DND-41 (cell line): ENCODE measurements around the gene IQGAP2.

Experiments
- ATAC-seq: fragments of 200-7000 bp; cut with Tn5 transposase; 3 replicates; pipeline ENCODE4 v1.9.1; 2021; ENCODE audit warnings: low read depth; ENCODE audit not compliant: insufficient read depth
- DNase-seq: peaks from one replicate; pipeline ENCODE4 v3.0.0-alpha.2; 2020
- H2AFZ ChIP-seq: 2 replicates; pipeline ENCODE4 v1.6.0; 2012; ENCODE audit warnings: low read depth, low read length
- H3K27ac ChIP-seq: 2 replicates; pipeline ENCODE4 v1.5.1; 2012; ENCODE audit warnings: low read length, inconsistent platforms
- H3K27me3 ChIP-seq: fragments of 200-600 bp; sonication (generic); 2 replicates; pipeline ENCODE4 v1.6.0; 2012; ENCODE audit warnings: low read length, mild to moderate bottlenecking, inconsistent platforms; ENCODE audit not compliant: insufficient read depth, poor library complexity
- H3K36me3 ChIP-seq: 2 replicates; pipeline ENCODE4 v1.5.1; 2012; ENCODE audit warnings: low read length, inconsistent platforms; ENCODE audit not compliant: insufficient read depth
- H3K4me1 ChIP-seq: 2 replicates; pipeline ENCODE4 v1.5.1; 2012; ENCODE audit warnings: mild to moderate bottlenecking, low read length; ENCODE audit not compliant: insufficient read depth
- H3K4me2 ChIP-seq: 2 replicates; pipeline ENCODE4 v1.6.0; 2012; ENCODE audit warnings: mild to moderate bottlenecking, moderate library complexity, low read length, inconsistent platforms; ENCODE audit not compliant: insufficient read depth
- H3K4me3 ChIP-seq, 2 experiments: fragments of 200-600 bp in 1 of 2; shearing (Covaris generic) in 1 of 2; 2 replicates each; pipeline ENCODE4 v1.5.1; 2012 to 2016; ENCODE audit warnings: inconsistent platforms in 2 of 2, low read length in 2 of 2, mild to moderate bottlenecking in 2 of 2, low read depth in 1 of 2, moderate library complexity in 1 of 2
- H3K79me2 ChIP-seq: 2 replicates; pipeline ENCODE4 v1.6.0; 2012; ENCODE audit warnings: low read length, inconsistent platforms; ENCODE audit not compliant: insufficient read depth
- H3K9ac ChIP-seq: 2 replicates; pipeline ENCODE4 v1.6.0; 2012; ENCODE audit warnings: low read depth, mild to moderate bottlenecking, inconsistent platforms, low read length, moderate library complexity
- H3K9me3 ChIP-seq: 2 replicates; pipeline ENCODE4 v1.5.1; 2012; ENCODE audit warnings: low read length, moderate library complexity, mild to moderate bottlenecking, inconsistent platforms; ENCODE audit not compliant: insufficient read depth, severe bottlenecking
- H4K20me1 ChIP-seq: 2 replicates; pipeline ENCODE4 v1.6.0; 2012; ENCODE audit warnings: low read length; ENCODE audit not compliant: insufficient read depth
- EZH2 ChIP-seq: IDR thresholded peaks from 3 replicates; pipeline ENCODE4 v1.6.1; 2012; ENCODE audit warnings: borderline replicate concordance, low read depth, mild to moderate bottlenecking, moderate library complexity, low read length, inconsistent platforms; ENCODE audit not compliant: severe bottlenecking
- TF ChIP-seq, protein P1 (sequence below): IDR thresholded peaks from 2 replicates; pipeline ENCODE4 v1.5.1; 2012; ENCODE audit warnings: borderline replicate concordance, low read length, moderate library complexity, mild to moderate bottlenecking; ENCODE audit not compliant: poor library complexity, severe bottlenecking; ENCODE audit errors: extremely low read depth

Gene IQGAP2

GRCh38 chr5:76439929-76440328 lies 36.8 kb downstream of the IQGAP2 start:
- no peak for DNase-seq
- H4K20me1 ChIP-seq = no peaks in the 10 kb centered on the region
- no peaks in the 10 kb centered on the region for H3K36me3 ChIP-seq
- TF ChIP-seq EZH2 = no peak
- TF ChIP-seq, protein P1, sequence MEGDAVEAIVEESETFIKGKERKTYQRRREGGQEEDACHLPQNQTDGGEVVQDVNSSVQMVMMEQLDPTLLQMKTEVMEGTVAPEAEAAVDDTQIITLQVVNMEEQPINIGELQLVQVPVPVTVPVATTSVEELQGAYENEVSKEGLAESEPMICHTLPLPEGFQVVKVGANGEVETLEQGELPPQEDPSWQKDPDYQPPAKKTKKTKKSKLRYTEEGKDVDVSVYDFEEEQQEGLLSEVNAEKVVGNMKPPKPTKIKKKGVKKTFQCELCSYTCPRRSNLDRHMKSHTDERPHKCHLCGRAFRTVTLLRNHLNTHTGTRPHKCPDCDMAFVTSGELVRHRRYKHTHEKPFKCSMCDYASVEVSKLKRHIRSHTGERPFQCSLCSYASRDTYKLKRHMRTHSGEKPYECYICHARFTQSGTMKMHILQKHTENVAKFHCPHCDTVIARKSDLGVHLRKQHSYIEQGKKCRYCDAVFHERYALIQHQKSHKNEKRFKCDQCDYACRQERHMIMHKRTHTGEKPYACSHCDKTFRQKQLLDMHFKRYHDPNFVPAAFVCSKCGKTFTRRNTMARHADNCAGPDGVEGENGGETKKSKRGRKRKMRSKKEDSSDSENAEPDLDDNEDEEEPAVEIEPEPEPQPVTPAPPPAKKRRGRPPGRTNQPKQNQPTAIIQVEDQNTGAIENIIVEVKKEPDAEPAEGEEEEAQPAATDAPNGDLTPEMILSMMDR = no peak
- no peaks in the 10 kb centered on the region for H3K4me1 ChIP-seq
- H3K27me3 ChIP-seq = no peaks in the 10 kb centered on the region
- H3K27ac ChIP-seq = no peak overlapping the region
- no peaks in the 10 kb centered on the region for H3K79me2 ChIP-seq
- H3K4me2 ChIP-seq = no peak overlapping the region
- no peak overlapping the region for H3K4me3 ChIP-seq
- no peak for ATAC-seq
- H2AFZ ChIP-seq = no peak overlapping the region
- no peaks in the 10 kb centered on the region for H3K9me3 ChIP-seq
- no peak overlapping the region for H3K9ac ChIP-seq

DNA sequence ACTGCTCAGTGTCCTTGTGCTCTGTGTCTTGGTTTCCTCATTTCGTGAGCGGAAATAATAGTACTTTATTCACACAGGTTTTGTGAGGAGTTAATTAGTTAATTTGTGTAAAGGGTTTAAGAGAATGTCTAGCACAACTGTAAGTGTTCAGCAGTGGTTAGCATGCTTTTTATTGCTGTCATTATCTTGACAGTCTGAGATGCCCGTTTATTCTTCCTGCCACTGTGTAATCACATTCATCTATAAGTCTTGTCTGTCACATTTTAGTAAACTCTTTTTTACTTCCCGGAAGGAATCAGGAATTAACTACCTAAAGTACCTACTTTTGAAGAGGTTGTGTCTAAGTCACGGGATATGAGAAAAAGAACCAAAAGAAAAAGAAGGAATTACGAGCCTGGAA lies 38.0 kb downstream of the IQGAP2 start:
- no peaks in the 10 kb centered on the region for H3K79me2 ChIP-seq

DNA sequence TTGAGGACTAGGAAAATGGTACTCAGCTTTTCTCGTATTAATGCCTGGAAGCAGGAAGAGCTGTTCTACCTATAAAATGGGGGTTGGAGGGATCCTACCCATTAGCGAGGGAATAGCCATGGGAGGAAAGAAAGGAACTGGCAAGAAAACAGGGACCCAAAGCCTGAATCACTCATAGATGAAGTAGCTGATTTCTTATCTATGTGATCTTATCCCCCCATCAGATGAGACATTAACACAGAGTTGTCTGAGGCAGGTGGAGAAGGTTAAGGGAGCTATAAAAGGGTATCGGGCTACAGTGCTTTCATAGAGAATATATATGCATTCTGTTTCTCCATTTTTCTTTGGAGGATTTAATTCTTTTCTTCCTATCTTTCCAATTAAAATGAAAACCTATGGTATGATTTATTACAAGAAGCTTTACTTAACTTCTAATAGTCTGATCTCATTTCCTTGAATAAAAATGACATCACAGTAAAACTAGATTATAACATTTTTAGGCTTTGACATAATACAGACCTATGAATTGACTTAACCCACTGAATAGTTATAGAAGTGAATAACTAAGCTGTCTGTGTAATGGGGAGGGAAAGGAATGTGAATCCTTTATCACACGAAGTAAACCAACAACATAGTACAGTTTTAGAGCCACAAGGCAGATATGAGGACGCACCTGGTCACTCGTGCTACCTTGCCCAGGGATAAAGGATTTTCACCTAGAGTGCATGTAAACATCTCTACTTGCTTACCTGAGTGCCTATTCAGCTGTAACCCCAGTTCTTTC lies 39.0 kb downstream of the IQGAP2 start:
- Histone ChIP-seq H3K27me3 (no peaks in the 10 kb centered on the region), H3K9ac (no peak overlapping the region), H4K20me1 (no peaks in the 10 kb centered on the region), H3K4me2 (no peak overlapping the region), H3K27ac (no peak overlapping the region), H3K4me1 (no peaks in the 10 kb centered on the region), H2AFZ (no peak overlapping the region), H3K79me2 (no peaks in the 10 kb centered on the region), H3K9me3 (no peaks in the 10 kb centered on the region), H3K4me3 (no peak overlapping the region), H3K36me3 (no peaks in the 10 kb centered on the region)
- TF ChIP-seq, protein P1 = no peak
- TF ChIP-seq EZH2 = no peak
- ATAC-seq (no peak), DNase-seq (no peak)

More for the DNA sequence above, 38.0 kb downstream of the IQGAP2 start:
- no peaks in the 10 kb centered on the region for H4K20me1 ChIP-seq
- DNase-seq (no peak), ATAC-seq (no peak)
- no peak overlapping the region for H2AFZ ChIP-seq
- H3K27me3 ChIP-seq = no peaks in the 10 kb centered on the region
- no peak overlapping the region for H3K27ac ChIP-seq
- H3K36me3 ChIP-seq = no peaks in the 10 kb centered on the region
- H3K4me3 ChIP-seq = no peak overlapping the region
- no peak for TF ChIP-seq EZH2
- TF ChIP-seq, protein P1 = no peak
- no peaks in the 10 kb centered on the region for H3K4me1 ChIP-seq
- no peaks in the 10 kb centered on the region for H3K9me3 ChIP-seq
- H3K9ac ChIP-seq = no peak overlapping the region
- H3K4me2 ChIP-seq = no peak overlapping the region
